SKM-1 treated with dmso at 0.1 percent for 144 hours (cell line): ENCODE measurements around the gene CLCN3.
"Not testable (repeated sequence)": the region's sequence is repeated elsewhere in the genome, so short reads cannot be mapped to it uniquely, and the experiment has no call there.

Experiments used
- DNase-seq: peaks from one replicate; lab custom pipeline; 2025; ENCODE audit not compliant: unreplicated experiment; lab: John Stamatoyannopoulos, UW

CLCN3 gene

GRCh38 chr4:169619958-169620879, at the start of gene CLCN3:
TSS of gene CLCN3 (plus strand) at chr4:169620578. CDS start at chr4:169635929, 15,351 bp downstream.
- peak; percentile 93 for DNase-seq

- not testable (repeated sequence) for DNase-seq
Measured at GRCh38 chr4:169571012-169571411, 49.4 kb upstream of the CLCN3 start.

GRCh38 chr4:169571435-169571834, 48.9 kb upstream of the CLCN3 start:
- no peak for DNase-seq

GRCh38 chr4:169573889-169574288, 46.5 kb upstream of the CLCN3 start:
- no peak for DNase-seq

- no peak for DNase-seq
Measured at GRCh38 chr4:169582203-169582602, 38.2 kb upstream of the CLCN3 start.

- no peak for DNase-seq
Measured at GRCh38 chr4:169582706-169583105, 37.7 kb upstream of the CLCN3 start.

GRCh38 chr4:169583563-169583962, 36.8 kb upstream of the CLCN3 start:
- no peak for DNase-seq

- DNase-seq = no peak
Measured at GRCh38 chr4:169593050-169593560, 27.3 kb upstream of the CLCN3 start.

- DNase-seq = no peak
Measured at GRCh38 chr4:169594560-169595195, 25.7 kb upstream of the CLCN3 start.

GRCh38 chr4:169601016-169601771, 19.2 kb upstream of the CLCN3 start:
- no peak for DNase-seq

- DNase-seq = no peak
Measured at GRCh38 chr4:169603312-169603711, 17.1 kb upstream of the CLCN3 start.

GRCh38 chr4:169604131-169604900, 16.1 kb upstream of the CLCN3 start:
- peak; percentile 17 for DNase-seq

GRCh38 chr4:169604903-169605331, 15.5 kb upstream of the CLCN3 start:
- DNase-seq = no peak

- DNase-seq = no peak
Measured at GRCh38 chr4:169611157-169611556, 9.2 kb upstream of the CLCN3 start.

- DNase-seq = peak; percentile 85
Measured at GRCh38 chr4:169611991-169612870, 8.1 kb upstream of the CLCN3 start, which contains the start of gene NEK1. TSS of gene NEK1 (minus strand) at chr4:169612583. CDS start at chr4:169602630, 9,953 bp downstream.

- DNase-seq = peak; percentile 73
Measured at GRCh38 chr4:169612871-169613859, 7.2 kb upstream of the CLCN3 start.

- DNase-seq = no peak
Measured at GRCh38 chr4:169615467-169616106, 4.8 kb upstream of the CLCN3 start.

- no peak for DNase-seq
Measured at GRCh38 chr4:169616846-169617245, 3.5 kb upstream of the CLCN3 start.
